Muscle layer of duodenum (tissue), 2 donors: ENCODE measurements around the gene PLA2G3.
A peak's percentile ranks its signal among the peaks of the same experiment; 100 is the strongest.
"Not testable (repeated sequence)": the region's sequence is repeated elsewhere in the genome, so short reads cannot be mapped to it uniquely, and the experiment has no call there.

Source experiments
- H3K27ac ChIP-seq: one replicate; pipeline ENCODE4 v1.7.0; 2013; ENCODE audit warnings: mild to moderate bottlenecking, low read length
- H3K27me3 ChIP-seq: one replicate; pipeline ENCODE4 v1.7.0; 2013; ENCODE audit warnings: low read depth, mild to moderate bottlenecking, control low read depth, low read length
- H3K36me3 ChIP-seq, 2 donors: one replicate each; pipeline ENCODE4 v1.7.0; 2013; ENCODE audit warnings: low read length in 2 of 2, control low read depth in 1 of 2, mild to moderate bottlenecking in 1 of 2; ENCODE audit not compliant: insufficient read depth in 2 of 2, control insufficient read depth in 1 of 2
- H3K4me1 ChIP-seq, 2 donors: one replicate each; pipeline ENCODE4 v1.7.0; 2013; ENCODE audit warnings: low read length in 2 of 2, mild to moderate bottlenecking in 2 of 2, control low read depth in 1 of 2, moderate library complexity in 1 of 2; ENCODE audit not compliant: insufficient read depth in 2 of 2, control insufficient read depth in 1 of 2
- H3K4me3 ChIP-seq, 2 donors: one replicate each; pipeline ENCODE4 v1.7.0; 2013; ENCODE audit warnings: low read length in 2 of 2, low read depth in 1 of 2, mild to moderate bottlenecking in 1 of 2
- H3K9me3 ChIP-seq, 2 donors: one replicate each; pipeline ENCODE4 v1.7.0; 2013; ENCODE audit warnings: low read length in 2 of 2, control low read depth in 1 of 2, mild to moderate bottlenecking in 1 of 2; ENCODE audit not compliant: control insufficient read depth in 1 of 2
- donor health status: healthy.

The PLA2G3 gene

DNA sequence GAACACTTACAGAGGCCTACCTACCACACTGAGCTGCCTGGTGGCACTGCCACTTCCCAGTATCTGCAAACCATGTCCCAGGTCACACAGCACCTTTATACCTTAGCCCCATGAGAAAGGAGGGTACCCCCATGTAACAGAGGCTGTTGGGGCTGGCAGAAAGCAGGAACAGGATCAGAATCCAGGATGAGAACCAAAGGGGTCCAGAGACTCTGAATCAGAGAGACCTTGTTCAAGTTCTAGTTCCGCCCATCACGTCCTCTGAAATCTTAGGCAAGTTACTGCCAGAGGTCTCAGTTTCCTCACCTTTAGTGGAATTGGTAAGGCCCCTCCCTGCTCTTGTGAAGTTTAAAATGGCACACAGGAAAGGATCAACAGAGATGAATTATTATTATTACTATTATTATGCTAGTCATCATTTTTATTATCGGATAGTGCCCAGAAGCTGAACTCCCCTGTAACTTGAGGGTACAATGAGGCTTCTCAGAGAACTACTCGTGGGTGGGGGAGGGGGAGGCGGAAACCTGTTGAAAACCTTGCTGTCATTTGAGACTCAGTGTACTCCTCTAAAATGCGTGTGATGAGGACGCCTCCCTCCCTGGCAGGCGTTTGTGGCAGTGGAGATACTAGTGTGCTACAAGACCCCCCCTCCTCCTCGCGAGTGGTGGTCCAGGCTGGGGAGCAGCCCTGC lies 42.2 kb downstream of the PLA2G3 start:
- Histone ChIP-seq H3K27me3 (no peaks in the 10 kb centered on the region), H3K9me3 (no peaks in the 10 kb centered on the region), H3K4me3 (no peak overlapping the region), H3K27ac (no peak overlapping the region), H3K36me3 (peaks cover 48 to 67% of the 10 kb centered on the region in 2 donors), H3K4me1 (peaks cover 8 to 92% of the 10 kb centered on the region in 2 donors)

DNA sequence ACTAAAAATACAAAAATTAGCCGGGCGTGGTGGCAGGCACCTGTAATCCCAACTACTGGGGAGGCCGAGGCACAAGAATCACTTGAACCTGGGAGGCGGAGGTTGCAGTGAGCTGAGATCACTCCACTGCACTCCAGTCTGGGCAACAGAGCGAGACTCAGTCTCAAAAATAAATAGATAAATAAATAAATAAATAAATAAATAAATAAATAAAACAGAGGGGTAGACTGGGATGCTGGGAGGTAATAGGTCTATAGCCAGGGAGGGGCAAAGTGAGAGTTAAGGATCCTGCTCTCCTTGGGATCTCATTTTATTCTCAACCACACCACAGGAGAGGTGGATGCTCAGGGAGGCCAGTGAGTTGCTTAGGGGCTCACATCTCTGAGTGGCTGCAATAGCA lies 42.8 kb downstream of the PLA2G3 start:
- H3K4me3 ChIP-seq, H3K9me3 ChIP-seq, H3K27ac ChIP-seq, H3K27me3 ChIP-seq: not testable (repeated sequence)
- H3K4me1 ChIP-seq, result peaks cover 3 to 95% of the 10 kb centered on the region in 2 donors
- H3K36me3 ChIP-seq, result peaks cover 49 to 72% of the 10 kb centered on the region in 2 donors

GRCh38 chr22:31096657-31097279 lies 43.5 kb downstream of the PLA2G3 start:
- H3K4me3 ChIP-seq, result peak overlapping the region in 1 of 2 donors; percentile 26
- H3K4me1 ChIP-seq, result peaks cover 3 to 90% of the 10 kb centered on the region in 2 donors
- peaks cover 57 to 78% of the 10 kb centered on the region in 2 donors for H3K36me3 ChIP-seq
- no peaks in the 10 kb centered on the region for H3K9me3 ChIP-seq
- H3K27ac ChIP-seq, result no peak overlapping the region
- no peaks in the 10 kb centered on the region for H3K27me3 ChIP-seq

- peak overlapping the region in 1 of 2 donors; percentile 26 for H3K4me3 ChIP-seq
- H3K27ac ChIP-seq, result peak overlapping the region; percentile 49
- peaks cover 3 to 80% of the 10 kb centered on the region in 2 donors for H3K4me1 ChIP-seq
- H3K27me3 ChIP-seq, result no peaks in the 10 kb centered on the region
- peaks cover 56 to 80% of the 10 kb centered on the region in 2 donors for H3K36me3 ChIP-seq
- no peaks in the 10 kb centered on the region for H3K9me3 ChIP-seq
Measured at GRCh38 chr22:31095637-31096249, 44.6 kb downstream of the PLA2G3 start.

- Histone ChIP-seq H3K36me3 (peaks cover 52 to 72% of the 10 kb centered on the region in 2 donors), H3K4me3 (peak overlapping the region in 1 of 2 donors; percentile 77), H3K9me3 (no peaks in the 10 kb centered on the region), H3K27me3 (no peaks in the 10 kb centered on the region), H3K27ac (no peak overlapping the region), H3K4me1 (peaks cover 3 to 71% of the 10 kb centered on the region in 2 donors)
Measured at GRCh38 chr22:31094741-31095140, 45.6 kb downstream of the PLA2G3 start.

GRCh38 chr22:31094021-31094551 lies 46.2 kb downstream of the PLA2G3 start:
- H3K36me3 ChIP-seq, result peaks cover 52 to 65% of the 10 kb centered on the region in 2 donors

DNA sequence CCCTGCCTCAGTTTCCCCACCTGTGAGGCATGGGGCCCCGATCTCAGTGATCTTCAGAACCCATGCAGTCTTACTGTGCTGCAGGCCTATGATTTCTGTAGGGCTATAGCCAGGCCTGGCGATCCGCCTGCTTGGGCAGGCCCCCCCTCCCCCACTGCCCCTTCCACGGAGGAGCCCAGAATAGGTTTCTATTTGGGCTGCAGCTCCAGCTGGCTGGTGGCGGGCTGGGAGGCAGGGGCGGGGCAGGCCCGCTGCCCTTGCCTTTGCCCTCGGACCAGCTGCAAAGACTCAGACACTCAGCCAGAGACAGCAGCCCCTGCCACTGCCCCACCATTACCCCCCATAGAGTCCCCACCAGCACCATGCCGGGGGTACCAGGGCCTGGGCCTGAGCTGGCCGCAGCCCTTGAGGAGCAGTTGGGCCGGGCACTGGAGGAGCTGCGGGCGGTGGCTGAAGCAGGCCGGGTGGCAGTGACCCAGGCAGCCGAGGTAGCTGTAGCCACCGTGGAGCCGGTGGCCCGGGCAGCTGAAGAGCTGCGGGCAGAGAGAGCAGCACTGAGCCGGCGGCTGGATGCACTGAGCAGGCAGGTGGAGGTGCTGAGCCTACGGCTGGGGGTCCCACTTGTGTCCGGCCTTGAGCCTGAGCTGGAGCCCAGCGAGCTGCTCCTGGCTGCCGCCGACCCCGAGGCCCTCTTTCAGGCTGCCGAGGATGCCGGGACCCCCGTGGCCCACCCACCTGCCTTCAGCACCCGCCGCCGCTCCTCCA lies 47.0 kb downstream of the PLA2G3 start:
- Histone ChIP-seq H3K27me3 (no peaks in the 10 kb centered on the region), H3K27ac (peak overlapping the region; percentile 45), H3K4me3 (peak overlapping the region; percentile 39 to 77), H3K36me3 (peaks cover 55 to 68% of the 10 kb centered on the region in 2 donors), H3K4me1 (peaks cover 0 to 67% of the 10 kb centered on the region in 2 donors), H3K9me3 (no peaks in the 10 kb centered on the region)

More at GRCh38 chr22:31094021-31094551, 46.2 kb downstream of the PLA2G3 start:
- peak overlapping the region; percentile 11 to 77 for H3K4me3 ChIP-seq
- H3K27ac ChIP-seq, result no peak overlapping the region
- H3K27me3 ChIP-seq, result no peaks in the 10 kb centered on the region
- H3K9me3 ChIP-seq, result no peaks in the 10 kb centered on the region
- peaks cover under 1 to 69% of the 10 kb centered on the region in 2 donors for H3K4me1 ChIP-seq

GRCh38 chr22:31092161-31092560 lies 48.1 kb downstream of the PLA2G3 start:
- peaks cover 59 to 72% of the 10 kb centered on the region in 2 donors for H3K36me3 ChIP-seq
- no peaks in the 10 kb centered on the region for H3K27me3 ChIP-seq
- H3K4me1 ChIP-seq, result peaks cover 2 to 69% of the 10 kb centered on the region in 2 donors
- peak overlapping the region; percentile 39 to 77 for H3K4me3 ChIP-seq
- peak overlapping the region; percentile 45 for H3K27ac ChIP-seq
- H3K9me3 ChIP-seq, result no peaks in the 10 kb centered on the region

DNA sequence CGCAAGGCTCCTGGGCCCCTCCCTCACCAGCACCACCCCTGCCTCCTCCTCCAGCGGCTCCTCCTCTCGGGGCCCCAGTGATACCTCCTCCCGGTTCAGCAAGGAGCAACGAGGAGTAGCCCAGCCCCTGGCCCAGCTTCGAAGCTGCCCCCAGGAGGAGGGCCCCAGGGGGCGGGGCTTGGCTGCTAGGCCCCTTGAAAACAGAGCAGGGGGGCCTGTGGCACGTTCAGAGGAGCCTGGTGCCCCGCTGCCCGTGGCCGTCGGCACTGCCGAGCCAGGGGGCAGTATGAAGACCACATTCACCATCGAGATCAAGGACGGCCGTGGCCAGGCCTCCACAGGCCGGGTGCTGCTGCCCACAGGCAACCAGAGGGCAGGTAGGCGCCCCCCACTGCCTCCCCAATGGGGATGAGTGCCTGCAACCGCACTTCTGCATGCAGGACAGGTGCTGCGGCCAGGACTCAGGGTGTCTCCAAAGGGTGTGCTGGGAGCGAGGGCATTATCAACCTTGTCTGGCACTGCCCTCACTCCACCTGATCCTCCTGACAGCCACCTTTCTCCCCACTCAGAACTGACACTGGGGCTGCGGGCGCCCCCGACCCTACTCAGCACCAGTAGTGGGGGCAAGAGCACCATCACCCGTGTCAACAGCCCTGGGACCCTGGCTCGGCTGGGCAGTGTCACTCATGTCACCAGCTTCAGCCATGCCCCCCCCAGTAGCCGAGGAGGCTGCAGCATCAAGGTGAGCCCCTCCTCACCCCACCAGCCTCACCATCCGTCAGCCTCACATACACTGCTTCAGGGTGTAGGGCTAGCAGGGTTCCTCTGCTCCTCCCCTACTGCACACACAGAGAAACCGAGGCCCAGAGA lies 49.0 kb downstream of the PLA2G3 start:
- Histone ChIP-seq H3K27ac (peak overlapping the region; percentile 51), H3K27me3 (no peaks in the 10 kb centered on the region), H3K4me3 (peak overlapping the region; percentile 39 to 77), H3K36me3 (peaks cover 51 to 66% of the 10 kb centered on the region in 2 donors), H3K9me3 (no peaks in the 10 kb centered on the region), H3K4me1 (peaks cover 4 to 69% of the 10 kb centered on the region in 2 donors)
